Hepatocyte (in vitro differentiated cells): ENCODE measurements around the gene CGAS. TPM values are rescaled to one million over a fixed set of nuclear protein-coding genes. Genes with fewer than 3 reads are reported as not detected.
"Not testable (repeated sequence)": the region's sequence is repeated elsewhere in the genome, so short reads cannot be mapped to it uniquely, and the experiment has no call there.

Experiments used
- DNase-seq: peaks from one replicate; pipeline ENCODE4 v3.0.0-alpha.2; 2016; ENCODE audit warnings: low spot score
- H2AFZ ChIP-seq: fragments of 200-600 bp; sonication (generic); 2 replicates; pipeline ENCODE4 v1.6.0; 2016; ENCODE audit warnings: antibody characterized with exemption, mild to moderate bottlenecking
- H3K27ac ChIP-seq: fragments of 200-600 bp; sonication (generic); 2 replicates; pipeline ENCODE4 v1.5.1; 2016; ENCODE audit warnings: mild to moderate bottlenecking
- H3K27me3 ChIP-seq: fragments of 200-600 bp; sonication (generic); 2 replicates; pipeline ENCODE4 v1.6.1; 2016
- H3K36me3 ChIP-seq: fragments of 200-600 bp; sonication (generic); replicated peaks from 2 replicates; pipeline ENCODE4 v1.5.1; 2016; ENCODE audit warnings: low read depth; ENCODE audit not compliant: insufficient read depth
- H3K4me1 ChIP-seq: fragments of 200-600 bp; sonication (generic); 2 replicates; pipeline ENCODE4 v1.5.1; 2016; ENCODE audit warnings: mild to moderate bottlenecking, moderate library complexity; ENCODE audit not compliant: insufficient read depth
- H3K4me2 ChIP-seq: fragments of 200-600 bp; sonication (generic); 2 replicates; pipeline ENCODE4 v1.6.0; 2016
- H3K4me3 ChIP-seq: fragments of 200-600 bp; sonication (generic); 2 replicates; pipeline ENCODE4 v1.5.1; 2016; ENCODE audit warnings: mild to moderate bottlenecking
- H3K79me2 ChIP-seq: fragments of 200-600 bp; sonication (generic); 2 replicates; pipeline ENCODE4 v1.6.0; 2017; ENCODE audit warnings: mild to moderate bottlenecking
- H3K9me2 ChIP-seq: fragments of 200-600 bp; sonication (generic); replicated peaks from 2 replicates; pipeline ENCODE4 v1.6.0; 2017; ENCODE audit warnings: mild to moderate bottlenecking; ENCODE audit not compliant: insufficient read depth
- H3K9me3 ChIP-seq: fragments of 200-600 bp; sonication (generic); 2 replicates; pipeline ENCODE4 v1.5.1; 2016; ENCODE audit warnings: low read depth, mild to moderate bottlenecking
- H4K20me1 ChIP-seq: fragments of 200-600 bp; sonication (generic); 2 replicates; pipeline ENCODE4 v1.6.0; 2016; ENCODE audit warnings: mild to moderate bottlenecking; ENCODE audit not compliant: insufficient read depth, poor library complexity, severe bottlenecking
- EZH2 ChIP-seq: fragments of 200-600 bp; sonication (generic); IDR thresholded peaks from 2 replicates; pipeline ENCODE4 v1.6.1; 2016; ENCODE audit warnings: antibody characterized with exemption, mild to moderate bottlenecking, borderline replicate concordance
- EZH2phosphoT487 ChIP-seq: fragments of 200-600 bp; sonication (generic); IDR thresholded peaks from one replicate; pipeline ENCODE4 v1.6.1; 2018; ENCODE audit warnings: antibody characterized with exemption, mild to moderate bottlenecking, low read depth, moderate library complexity; ENCODE audit not compliant: unreplicated experiment, severe bottlenecking
- WGBS: methylation state at CpG from one replicate; pipeline ENCODE4 v1.1.6; 2016; ENCODE audit warnings: low lambda C conversion rate; ENCODE audit errors: missing lambda C conversion rate; 5-methylcytosine and 5-hydroxymethylcytosine counted together
- polyA plus RNA-seq: library from polyadenylated mRNA; unstranded; fragments of >200 nt; fragmentation: Nextera tagmentation; extraction: Ambion mirVana; gene quantifications from 2 replicates; pipeline ENCODE4 v1.2.1, GENCODE V29; 2016
- total RNA-seq: library from RNA; depleted of rRNA; stranded (reverse); fragments of >200 nt; gene quantifications from 2 replicates; pipeline ENCODE4 v1.2.3, GENCODE V29; 2014
- TF ChIP-seq, protein P1 (sequence below): fragments of 200-600 bp; sonication (generic); IDR thresholded peaks from 2 replicates; pipeline ENCODE4 v1.5.1; 2016; ENCODE audit warnings: antibody characterized with exemption, mild to moderate bottlenecking; ENCODE audit not compliant: poor library complexity

The CGAS gene
- total and polyA plus RNA-seq, 2 experiments from 2014 or later, result 0.35 to 0.50 TPM

- Histone ChIP-seq H3K4me2 (no peak overlapping the region), H4K20me1 (no peaks in the 10 kb centered on the region), H3K27me3 (no peaks in the 10 kb centered on the region), H3K79me2 (peaks cover 2% of the 10 kb centered on the region), H3K9me2 (no peaks in the 10 kb centered on the region), H3K4me3 (no peak overlapping the region), H3K27ac (no peak overlapping the region), H3K9me3 (no peaks in the 10 kb centered on the region), H2AFZ (no peak overlapping the region), H3K4me1 (no peaks in the 10 kb centered on the region), H3K36me3 (no peaks in the 10 kb centered on the region)
- TF ChIP-seq EZH2, result no peak
- TF ChIP-seq EZH2phosphoT487, result no peak
- TF ChIP-seq, protein P1, sequence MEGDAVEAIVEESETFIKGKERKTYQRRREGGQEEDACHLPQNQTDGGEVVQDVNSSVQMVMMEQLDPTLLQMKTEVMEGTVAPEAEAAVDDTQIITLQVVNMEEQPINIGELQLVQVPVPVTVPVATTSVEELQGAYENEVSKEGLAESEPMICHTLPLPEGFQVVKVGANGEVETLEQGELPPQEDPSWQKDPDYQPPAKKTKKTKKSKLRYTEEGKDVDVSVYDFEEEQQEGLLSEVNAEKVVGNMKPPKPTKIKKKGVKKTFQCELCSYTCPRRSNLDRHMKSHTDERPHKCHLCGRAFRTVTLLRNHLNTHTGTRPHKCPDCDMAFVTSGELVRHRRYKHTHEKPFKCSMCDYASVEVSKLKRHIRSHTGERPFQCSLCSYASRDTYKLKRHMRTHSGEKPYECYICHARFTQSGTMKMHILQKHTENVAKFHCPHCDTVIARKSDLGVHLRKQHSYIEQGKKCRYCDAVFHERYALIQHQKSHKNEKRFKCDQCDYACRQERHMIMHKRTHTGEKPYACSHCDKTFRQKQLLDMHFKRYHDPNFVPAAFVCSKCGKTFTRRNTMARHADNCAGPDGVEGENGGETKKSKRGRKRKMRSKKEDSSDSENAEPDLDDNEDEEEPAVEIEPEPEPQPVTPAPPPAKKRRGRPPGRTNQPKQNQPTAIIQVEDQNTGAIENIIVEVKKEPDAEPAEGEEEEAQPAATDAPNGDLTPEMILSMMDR, result no peak
- WGBS, result 96% methylated on average over 2 of the region's 2 CpGs
- no peak for DNase-seq
Measured at GRCh38 chr6:73471686-73472290, 19.7 kb upstream of the CGAS start.

DNA sequence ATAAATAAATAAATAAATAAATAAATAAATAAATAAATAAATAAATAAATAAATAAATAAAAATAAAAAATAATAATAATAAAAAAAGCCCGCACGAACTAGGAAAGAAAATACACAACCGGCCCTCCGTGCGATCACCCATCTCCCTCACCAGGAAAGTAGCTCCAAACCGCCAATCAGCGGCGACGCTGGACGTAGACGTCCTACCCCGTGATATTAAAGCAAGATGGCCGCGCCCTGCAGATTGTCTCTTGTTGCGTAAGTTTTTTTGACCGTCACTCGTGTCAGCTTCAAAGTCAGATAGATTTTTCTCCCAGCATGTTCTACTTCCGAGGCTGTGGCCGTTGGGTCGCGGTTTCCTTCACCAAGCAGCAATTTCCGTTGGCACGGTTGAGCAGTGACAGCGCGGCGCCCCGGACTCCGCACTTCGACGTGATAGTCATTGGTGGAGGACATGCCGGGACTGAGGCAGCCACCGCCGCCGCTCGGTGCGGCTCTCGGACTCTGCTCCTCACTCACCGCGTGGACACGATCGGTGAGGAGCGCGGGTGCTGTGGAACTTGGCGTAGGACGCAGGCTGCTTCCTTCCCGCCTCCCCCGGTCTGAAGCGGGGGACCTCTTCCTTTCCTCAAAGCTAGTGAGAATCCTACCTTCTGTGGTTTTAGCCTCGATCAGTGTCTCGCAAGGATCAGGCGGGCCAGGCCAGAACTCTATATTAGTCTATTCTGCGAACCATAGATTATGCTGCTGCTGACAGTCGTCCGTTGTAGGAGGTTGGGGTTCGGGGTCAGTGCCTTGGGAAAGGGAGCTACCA is 9.6 kb upstream of the CGAS start, which contains the start of gene MTO1:
TSS of gene MTO1 (plus strand) at position 201 of the 814 bp plus-strand sequence. CDS start at position 319, 118 bp downstream.
- Histone ChIP-seq H3K79me2 (peaks cover 31% of the 10 kb centered on the region), H3K4me1 (peaks cover 9% of the 10 kb centered on the region), H3K9me3 (no peaks in the 10 kb centered on the region), H3K4me2 (peak within 1 kb of the TSS; percentile 89), H3K4me3 (peak within 1 kb of the TSS; percentile 41), H3K27ac (peak within 1 kb of the TSS; percentile 92), H2AFZ (peak within 1 kb of the TSS; percentile 98), H3K27me3 (no peaks in the 10 kb centered on the region), H4K20me1 (no peaks in the 10 kb centered on the region), H3K36me3 (no peaks in the 10 kb centered on the region), H3K9me2 (no peaks in the 10 kb centered on the region)
- WGBS, result under 1% methylated on average over 53 of the region's 55 CpGs
- TF ChIP-seq EZH2 (no peak), EZH2phosphoT487 (no peak)
- TF ChIP-seq, protein P1, result no peak
- peak; percentile 92 for DNase-seq

- no peak overlapping the region for H3K27ac ChIP-seq
- WGBS, result 92% methylated on average over 5 of the region's 5 CpGs
- no peaks in the 10 kb centered on the region for H3K9me3 ChIP-seq
- no peaks in the 10 kb centered on the region for H3K9me2 ChIP-seq
- no peaks in the 10 kb centered on the region for H4K20me1 ChIP-seq
- TF ChIP-seq EZH2phosphoT487 (no peak), EZH2 (no peak)
- TF ChIP-seq, protein P1, result no peak
- no peaks in the 10 kb centered on the region for H3K27me3 ChIP-seq
- no peak overlapping the region for H3K4me3 ChIP-seq
- DNase-seq, result no peak
- H3K79me2 ChIP-seq, result peaks cover 26% of the 10 kb centered on the region
- H2AFZ ChIP-seq, result no peak overlapping the region
- H3K36me3 ChIP-seq, result no peaks in the 10 kb centered on the region
- H3K4me1 ChIP-seq, result peaks cover 9% of the 10 kb centered on the region
- H3K4me2 ChIP-seq, result no peak overlapping the region
Measured at GRCh38 chr6:73460056-73460455, 8.0 kb upstream of the CGAS start.

GRCh38 chr6:73459474-73459873 is 7.4 kb upstream of the CGAS start:
- H3K4me2 ChIP-seq, H3K36me3 ChIP-seq, H3K9me2 ChIP-seq, DNase-seq, H3K9me3 ChIP-seq, H3K27ac ChIP-seq, H4K20me1 ChIP-seq, H3K4me1 ChIP-seq, H3K27me3 ChIP-seq, H3K4me3 ChIP-seq, H2AFZ ChIP-seq: not testable (repeated sequence)
- 91% methylated on average over 7 of the region's 7 CpGs for WGBS
- H3K79me2 ChIP-seq, result peaks cover 22% of the 10 kb centered on the region
